Endothelial cell of umbilical vein (primary cell): ENCODE results near the gene ADAM22. TPM values are rescaled to one million over a fixed set of nuclear protein-coding genes. Genes with fewer than 3 reads are reported as not detected.

Experiments
- BruUV-seq: library from RNA; stranded (reverse); fragments of 400-500 nt; replicated peaks from 2 replicates; lab custom pipeline; 2021; lab: Mats Ljungman, UMichigan
- CTCF ChIA-PET: fragments of 300-600, 350-600 bp; sonication (Branson Sonifier 250); formaldehyde crosslinking; loops from one replicate; lab custom pipeline; 2021; ENCODE audit warnings: antibody characterized with exemption, inconsistent platforms; lab: Charles Lee
- POLR2A ChIA-PET: fragments of 300-600, 350-600 bp; sonication (Branson Sonifier 250); formaldehyde crosslinking; loops from one replicate; lab custom pipeline; 2021; ENCODE audit warnings: antibody characterized with exemption, inconsistent platforms; lab: Charles Lee
- DNase-seq: peaks from one replicate; pipeline ENCODE4 v3.0.0-alpha.2; 2011; ENCODE audit warnings: low read depth, low spot score
- FAIRE-seq: peaks from 2 replicates; lab custom pipeline; 2011; peaks lifted over from hg19 to GRCh38; lab: Jason Lieb, UNC
- H2AFZ ChIP-seq: 2 replicates; pipeline ENCODE4 v1.6.0; 2012; ENCODE audit warnings: low read depth, low read length, control low read depth, inconsistent platforms
- H3K27ac ChIP-seq: 2 replicates; pipeline ENCODE4 v1.5.1; 2011; ENCODE audit warnings: low read depth, mild to moderate bottlenecking, control low read depth, low read length, moderate library complexity; ENCODE audit not compliant: insufficient read depth
- H3K27me3 ChIP-seq, 2 experiments: 2 replicates each; pipeline versions ENCODE4 v1.6.0 to v1.6.1; 2011; ENCODE audit warnings: low read length in 2 of 2, mixed read lengths in 1 of 2; ENCODE audit not compliant: control insufficient read depth in 2 of 2, insufficient read depth in 2 of 2
- H3K36me3 ChIP-seq, 2 experiments: 2 replicates in 1 of 2; 3 replicates in 1 of 2; pipeline ENCODE4 v1.5.1; 2011; ENCODE audit warnings: low read length in 2 of 2, mild to moderate bottlenecking in 1 of 2, moderate library complexity in 1 of 2; ENCODE audit not compliant: control insufficient read depth in 2 of 2, insufficient read depth in 2 of 2; ENCODE audit errors: extremely low read depth in 1 of 2
- H3K4me1 ChIP-seq: 3 replicates; pipeline ENCODE4 v1.5.1; 2011; ENCODE audit warnings: mild to moderate bottlenecking, low read length; ENCODE audit not compliant: control insufficient read depth, insufficient read depth; ENCODE audit errors: extremely low read depth
- H3K4me2 ChIP-seq: 2 replicates; pipeline ENCODE4 v1.6.1; 2011; ENCODE audit warnings: low read length, control low read depth, mixed read lengths; ENCODE audit not compliant: insufficient read depth
- H3K4me3 ChIP-seq, 3 experiments: fragments of 200-600 bp in 1 of 3; sonication (generic), shearing (Covaris generic) in 1 of 3; replicated peaks in 1 of 3; 2 replicates each; pipeline ENCODE4 v1.5.1; 2011 to 2016; ENCODE audit warnings: control low read depth in 3 of 3, low read length in 3 of 3, mild to moderate bottlenecking in 2 of 3, inconsistent platforms in 1 of 3, low read depth in 1 of 3, moderate library complexity in 1 of 3; ENCODE audit not compliant: insufficient read depth in 1 of 3
- H3K79me2 ChIP-seq: 2 replicates; pipeline ENCODE4 v1.6.0; 2012; ENCODE audit warnings: low read length, inconsistent platforms; ENCODE audit not compliant: control insufficient read depth, insufficient read depth
- H3K9ac ChIP-seq: replicated peaks from 2 replicates; pipeline ENCODE3; 2011; ENCODE audit warnings: low read length, control low read depth; ENCODE audit not compliant: insufficient read depth; ENCODE audit errors: extremely low read depth
- H3K9me1 ChIP-seq: replicated peaks from 3 replicates; pipeline ENCODE4 v1.6.0; 2011; ENCODE audit warnings: mild to moderate bottlenecking, low read length; ENCODE audit not compliant: control insufficient read depth, insufficient read depth; ENCODE audit errors: extremely low read depth
- H3K9me3 ChIP-seq: replicated peaks from 2 replicates; pipeline ENCODE4 v1.5.1; 2012; ENCODE audit warnings: low read length, inconsistent platforms; ENCODE audit not compliant: control insufficient read depth, insufficient read depth
- H4K20me1 ChIP-seq: replicated peaks from 2 replicates; pipeline ENCODE3; 2011; ENCODE audit warnings: mild to moderate bottlenecking, low read length; ENCODE audit not compliant: control insufficient read depth, insufficient read depth; ENCODE audit errors: extremely low read depth
- CTCF ChIP-seq, 2 donors: IDR thresholded peaks; 1 replicate in 1 of 2; 2 replicates in 1 of 2; pipeline ENCODE4 v1.5.1; 2011; ENCODE audit warnings: low read length in 2 of 2, mild to moderate bottlenecking in 2 of 2, moderate library complexity in 2 of 2, control low read depth in 1 of 2, inconsistent platforms in 1 of 2, low read depth in 1 of 2; ENCODE audit not compliant: insufficient read depth in 1 of 2; ENCODE audit errors: extremely low read depth in 1 of 2
- EZH2 ChIP-seq: IDR thresholded peaks from 2 replicates; pipeline ENCODE4 v1.6.1; 2012; ENCODE audit warnings: borderline replicate concordance, low read depth, mild to moderate bottlenecking, moderate library complexity, low read length, inconsistent platforms; ENCODE audit not compliant: severe bottlenecking
- FOS ChIP-seq: IDR thresholded peaks from 2 replicates; pipeline ENCODE4 v1.6.1; 2011; ENCODE audit warnings: mild to moderate bottlenecking, low read length, moderate library complexity, borderline replicate concordance; ENCODE audit not compliant: insufficient read depth
- GATA2 ChIP-seq: IDR thresholded peaks from 2 replicates; pipeline ENCODE4 v1.7.0; 2011; ENCODE audit warnings: low read depth, mild to moderate bottlenecking, moderate library complexity, mixed read lengths, low read length; ENCODE audit not compliant: insufficient read length, insufficient read depth
- JUN ChIP-seq: IDR thresholded peaks from 2 replicates; pipeline ENCODE4 v1.6.1; 2011; ENCODE audit warnings: borderline replicate concordance, low read depth; ENCODE audit not compliant: insufficient read length, insufficient read depth
- MAX ChIP-seq: IDR thresholded peaks from 2 replicates; pipeline ENCODE4 v1.6.1; 2011; ENCODE audit not compliant: insufficient read depth, insufficient read length
- MYC ChIP-seq: IDR thresholded peaks from one replicate; pipeline ENCODE4 v1.6.1; 2011; ENCODE audit warnings: mild to moderate bottlenecking, low read depth, low read length
- POLR2A ChIP-seq: IDR thresholded peaks from 2 replicates; pipeline ENCODE4 v1.6.1; 2012; ENCODE audit warnings: low read depth, mild to moderate bottlenecking, control low read depth, low read length
- POLR2AphosphoS5 ChIP-seq: IDR thresholded peaks from 2 replicates; pipeline ENCODE4 v1.6.1; 2012; ENCODE audit warnings: low read depth, mild to moderate bottlenecking, control low read depth, low read length, moderate library complexity; ENCODE audit not compliant: insufficient read depth
- dilution Hi-C: fragments of 300-500 bp; cut with MboI; formaldehyde crosslinking; loops from one replicate; pipeline ENCODE4 v1.15.0; 2019; ENCODE audit warnings: low sequenced_read_pairs; ENCODE audit not compliant: extremely low pct_ligation_motif_present
- intact Hi-C: fragments of 100-400 bp; cut with micrococcal nuclease; formaldehyde crosslinking; loops from one replicate; pipeline ENCODE4 v1.10.0; 2022
- polyA plus RNA-seq, 4 experiments: library from polyadenylated mRNA; depleted of rRNA in 3 of 4; stranded (reverse) in 3 of 4; unstranded in 1 of 4; fragments of >200 nt; gene quantifications; 2 replicates each; pipeline versions ENCODE4 v1.2.1 to v1.2.3, GENCODE V29; 2011 to 2012; ENCODE audit warnings: missing spikeins in 1 of 4
- total RNA-seq: library from RNA; stranded (reverse); gene quantifications from 2 replicates; pipeline ENCODE4 v1.2.3, GENCODE V29; 2021

The ADAM22 gene
- total and polyA plus RNA-seq, 2 donors (not counting 3 experiments of a cell fraction or from before 2014, with no cell fraction given) = 0.33 to 0.53 TPM

- intact Hi-C loops = loop anchor here (5.0 to 10.0 kb wide), 3 partner anchors 177 to 485 kb away; partner anchors contain the start of genes ADAM22 and RUNDC3B
- Histone ChIP-seq H3K9ac (no peak overlapping the region), H3K4me3 (no peak overlapping the region), H3K36me3 (no peaks in the 10 kb centered on the region), H3K79me2 (no peaks in the 10 kb centered on the region), H3K4me2 (no peak overlapping the region), H3K27ac (no peak overlapping the region), H3K4me1 (no peaks in the 10 kb centered on the region), H4K20me1 (no peaks in the 10 kb centered on the region), H3K9me3 (no peaks in the 10 kb centered on the region), H3K27me3 (no peaks in the 10 kb centered on the region), H3K9me1 (no peaks in the 10 kb centered on the region), H2AFZ (no peak overlapping the region)
- BruUV-seq = no TSS peak
- DNase-seq (no peak), FAIRE-seq (no peak)
- CTCF ChIA-PET = interaction anchor here (1.0 to 2.4 kb wide), 5 partner anchors 60 to 797 kb away, joined by 3 to 8 read pairs (median 4); no protein-coding TSS in a partner anchor
- TF ChIP-seq CTCF (IDR thresholded peaks at IDR 0.05; ENCODE audit: extremely low read depth in 1 of 2, insufficient read depth in 1 of 2, low read depth in 1 of 2, low read length in 2 of 2) (no peak), MAX (no peak), EZH2 (no peak), MYC (no peak), POLR2AphosphoS5 (no peak), JUN (no peak), POLR2A (no peak), GATA2 (no peak), FOS (no peak)
- dilution Hi-C loops = no loop called here
- POLR2A ChIA-PET = no interaction called here
Measured at GRCh38 chr7:88109612-88110011, 175.6 kb downstream of the ADAM22 start.
